Kidney epithelial cell (primary cell): ENCODE results near the gene SOX9. TPM values are rescaled to one million over a fixed set of nuclear protein-coding genes. Genes with fewer than 3 reads are reported as not detected.

Source experiments
- DNase-seq: peaks from one replicate; pipeline ENCODE4 v3.0.0-alpha.2; 2010; ENCODE audit warnings: low read depth
- H3K27me3 ChIP-seq: 2 replicates; pipeline ENCODE4 v1.6.0; 2011; ENCODE audit warnings: low read length; ENCODE audit not compliant: control insufficient read depth, insufficient read depth
- H3K36me3 ChIP-seq: 2 replicates; pipeline ENCODE4 v1.5.1; 2011; ENCODE audit warnings: low read length; ENCODE audit not compliant: control insufficient read depth, insufficient read depth
- H3K4me3 ChIP-seq: 2 replicates; pipeline ENCODE4 v1.5.1; 2011; ENCODE audit warnings: low read depth, mild to moderate bottlenecking, control low read depth, low read length
- total RNA-seq: library from RNA; depleted of rRNA; stranded (reverse); fragments of >200 nt; gene quantifications from 2 replicates; pipeline ENCODE4 v1.2.3, GENCODE V29; 2015
- TF ChIP-seq, protein P1 (sequence below): IDR thresholded peaks from 2 replicates; pipeline ENCODE4 v1.5.1; 2011; ENCODE audit warnings: mild to moderate bottlenecking, moderate library complexity, low read length, control low read depth, inconsistent platforms; ENCODE audit not compliant: insufficient read depth, poor library complexity, severe bottlenecking

Gene SOX9
- total RNA-seq, 1 donor from 2014 or later = 65.9 TPM

DNA sequence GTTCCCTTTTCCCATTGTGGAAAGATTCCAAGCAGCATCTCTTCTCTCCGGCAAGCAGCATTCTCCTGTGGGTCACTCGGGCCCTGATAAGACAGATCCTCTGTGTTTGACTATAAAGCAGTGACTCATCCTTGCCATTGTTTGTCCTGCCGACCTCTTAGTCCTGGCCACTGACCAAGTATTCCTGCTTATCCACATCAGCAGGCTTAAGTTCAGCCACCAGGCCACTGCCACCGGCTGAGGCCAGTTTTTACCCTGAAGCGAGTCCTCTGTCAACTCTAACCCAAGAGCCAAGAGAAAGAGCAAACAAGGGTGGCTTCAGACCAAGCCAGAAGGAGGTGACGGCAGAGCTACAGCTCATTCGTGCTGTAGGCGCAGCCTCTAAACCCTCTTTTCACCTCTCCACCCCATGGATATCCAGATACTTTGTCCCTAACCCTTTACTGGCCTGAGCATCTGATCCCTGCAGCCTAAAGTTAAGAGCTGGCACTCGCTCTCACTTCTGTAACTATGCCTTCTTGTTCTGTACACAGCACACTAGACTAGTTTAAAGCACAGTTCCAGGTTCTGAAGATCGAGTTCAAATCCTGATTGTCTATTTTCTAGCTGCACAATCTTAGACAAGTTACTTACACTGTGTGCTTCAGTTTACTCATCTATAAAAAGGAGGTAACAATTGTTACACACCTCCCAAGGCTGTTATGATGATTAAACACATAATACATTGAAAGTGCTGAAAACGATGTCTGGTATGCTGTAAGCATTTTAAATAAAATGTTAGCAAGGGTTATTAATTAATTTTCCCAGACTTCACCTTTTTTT, 31.0 kb downstream of the SOX9 start:
- H3K36me3 ChIP-seq = no peaks in the 10 kb centered on the region
- no peak for DNase-seq
- no peak overlapping the region for H3K4me3 ChIP-seq
- peaks cover 3% of the 10 kb centered on the region for H3K27me3 ChIP-seq
- TF ChIP-seq, protein P1, sequence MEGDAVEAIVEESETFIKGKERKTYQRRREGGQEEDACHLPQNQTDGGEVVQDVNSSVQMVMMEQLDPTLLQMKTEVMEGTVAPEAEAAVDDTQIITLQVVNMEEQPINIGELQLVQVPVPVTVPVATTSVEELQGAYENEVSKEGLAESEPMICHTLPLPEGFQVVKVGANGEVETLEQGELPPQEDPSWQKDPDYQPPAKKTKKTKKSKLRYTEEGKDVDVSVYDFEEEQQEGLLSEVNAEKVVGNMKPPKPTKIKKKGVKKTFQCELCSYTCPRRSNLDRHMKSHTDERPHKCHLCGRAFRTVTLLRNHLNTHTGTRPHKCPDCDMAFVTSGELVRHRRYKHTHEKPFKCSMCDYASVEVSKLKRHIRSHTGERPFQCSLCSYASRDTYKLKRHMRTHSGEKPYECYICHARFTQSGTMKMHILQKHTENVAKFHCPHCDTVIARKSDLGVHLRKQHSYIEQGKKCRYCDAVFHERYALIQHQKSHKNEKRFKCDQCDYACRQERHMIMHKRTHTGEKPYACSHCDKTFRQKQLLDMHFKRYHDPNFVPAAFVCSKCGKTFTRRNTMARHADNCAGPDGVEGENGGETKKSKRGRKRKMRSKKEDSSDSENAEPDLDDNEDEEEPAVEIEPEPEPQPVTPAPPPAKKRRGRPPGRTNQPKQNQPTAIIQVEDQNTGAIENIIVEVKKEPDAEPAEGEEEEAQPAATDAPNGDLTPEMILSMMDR = no peak

DNA sequence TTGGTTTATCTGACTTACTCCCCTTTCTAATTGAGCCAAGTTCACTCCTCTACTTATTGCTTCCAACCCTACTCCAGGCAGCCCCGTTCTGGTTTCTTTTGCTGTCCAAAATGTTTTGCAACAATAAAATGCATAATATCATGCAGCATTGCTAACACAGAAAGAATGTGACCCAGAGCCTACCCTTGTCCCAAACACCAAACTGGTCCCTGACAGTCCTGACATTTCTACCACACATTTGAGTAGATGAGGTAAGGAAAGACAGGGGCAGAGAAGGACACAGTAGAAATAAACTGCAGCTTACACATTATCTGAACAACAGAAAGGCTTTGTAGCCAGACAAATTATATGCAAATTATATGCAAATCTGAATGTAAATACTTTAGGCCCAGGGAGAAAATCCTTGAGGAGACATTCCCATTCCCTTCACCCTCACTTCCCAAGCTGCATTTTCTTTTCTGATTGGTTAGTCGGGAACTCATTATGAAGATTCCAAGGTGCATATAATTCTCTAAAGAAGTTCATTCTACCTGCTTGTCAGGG, 31.6 kb downstream of the SOX9 start:
- Histone ChIP-seq H3K27me3 (peaks cover 2% of the 10 kb centered on the region), H3K36me3 (no peaks in the 10 kb centered on the region), H3K4me3 (no peak overlapping the region)
- DNase-seq = no peak
- TF ChIP-seq, protein P1 = no peak

DNA sequence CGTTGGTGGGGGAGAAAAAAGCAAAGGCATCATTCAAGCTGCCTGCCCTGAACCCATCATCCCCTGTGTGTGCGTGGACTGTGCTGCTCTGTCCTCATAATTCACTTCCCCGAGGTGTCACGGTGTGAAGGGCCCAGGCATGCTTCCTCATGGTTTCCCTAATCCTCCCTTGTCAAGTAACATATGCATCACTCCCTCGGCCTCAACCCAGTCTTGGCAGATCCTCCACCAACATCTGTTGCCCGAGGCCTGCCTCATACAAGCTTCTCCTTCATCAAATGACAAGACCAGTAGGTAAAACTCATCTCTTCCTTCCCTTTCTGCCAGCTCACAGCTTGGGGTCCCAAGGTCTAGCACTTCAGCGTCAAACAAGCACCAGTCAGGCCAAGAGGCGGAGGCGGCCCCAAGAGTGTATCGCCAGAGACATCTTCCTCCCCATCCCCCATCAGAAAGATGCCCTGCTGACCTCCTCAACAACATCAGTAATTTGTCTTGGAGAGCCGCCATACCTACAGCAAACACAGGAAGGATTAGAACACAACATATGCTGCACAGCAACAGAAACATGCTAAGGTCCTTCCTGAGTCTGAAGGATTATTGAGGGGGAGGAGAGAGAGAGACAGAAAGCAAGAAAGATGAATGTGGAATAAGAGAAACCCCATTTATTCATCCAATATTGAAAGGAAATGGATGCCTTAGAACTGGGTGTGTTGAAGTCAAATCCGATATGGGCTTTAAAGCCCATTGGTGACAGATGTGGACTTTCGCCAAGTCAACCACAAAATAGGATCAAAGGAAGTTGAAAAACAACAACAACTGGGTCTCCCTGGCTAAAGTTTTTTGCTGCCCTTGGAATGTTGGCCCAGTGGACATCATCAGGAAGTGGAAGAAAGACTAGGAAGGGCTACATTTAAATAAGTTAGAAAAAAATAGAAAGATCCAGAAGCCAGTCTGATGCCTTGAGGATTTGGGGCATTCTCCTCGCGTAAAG, 38.4 kb downstream of the SOX9 start:
- Histone ChIP-seq H3K27me3 (no peaks in the 10 kb centered on the region), H3K36me3 (no peaks in the 10 kb centered on the region), H3K4me3 (no peak overlapping the region)
- TF ChIP-seq, protein P1 = no peak
- no peak for DNase-seq

DNA sequence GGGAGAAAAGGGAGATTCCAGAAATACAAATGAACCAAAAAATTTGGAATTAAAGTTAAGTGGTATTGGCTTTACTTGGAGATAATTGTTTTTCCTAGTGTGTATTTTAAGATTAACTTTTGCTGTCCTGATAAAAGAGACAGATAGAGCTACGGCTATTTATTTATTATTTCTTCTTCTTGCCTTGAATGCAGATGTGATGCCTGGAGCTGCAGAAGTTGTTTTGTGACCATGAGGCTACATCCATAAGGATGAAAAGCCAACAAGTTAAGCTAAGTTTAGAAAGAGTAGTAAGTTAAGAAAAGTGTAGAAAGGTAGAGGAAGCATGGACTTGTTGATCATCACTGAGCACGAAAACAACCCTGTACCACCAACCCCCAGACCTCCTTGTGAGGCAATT, 41.7 kb downstream of the SOX9 start:
- DNase-seq = no peak
- Histone ChIP-seq H3K4me3 (no peak overlapping the region), H3K27me3 (no peaks in the 10 kb centered on the region), H3K36me3 (no peaks in the 10 kb centered on the region)
- TF ChIP-seq, protein P1 = no peak

DNA sequence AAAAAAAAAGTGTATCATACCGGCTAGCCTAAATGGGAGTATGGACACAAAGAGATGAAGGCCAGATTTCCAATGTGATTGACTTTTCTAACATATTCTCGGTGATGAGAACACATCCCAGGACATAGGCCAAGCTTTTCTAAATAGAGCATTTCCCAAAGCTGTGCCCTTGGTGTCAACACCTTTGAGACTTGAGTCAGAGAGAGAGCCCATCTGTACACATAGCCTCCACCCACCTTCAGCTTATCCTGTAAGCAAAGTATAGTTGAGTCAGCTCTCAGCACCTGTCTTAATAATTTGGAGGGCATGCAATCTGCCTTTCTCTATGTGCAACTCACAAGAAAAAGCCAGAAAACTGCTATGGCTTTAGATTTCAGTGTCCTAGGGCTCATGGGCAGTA, 42.7 kb downstream of the SOX9 start:
- Histone ChIP-seq H3K36me3 (no peaks in the 10 kb centered on the region), H3K27me3 (no peaks in the 10 kb centered on the region), H3K4me3 (no peak overlapping the region)
- TF ChIP-seq, protein P1 = no peak
- DNase-seq = no peak
